Psoas muscle (tissue), 8 donors: ENCODE results near the gene RNLS. TPM values are rescaled to one million over a fixed set of nuclear protein-coding genes. Genes with fewer than 3 reads are reported as not detected.

ENCODE experiments used
- ATAC-seq, 4 donors: fragments of 200-7000 bp; cut with Tn5 transposase; one replicate each; pipeline ENCODE4 v1.9.1; 2020; ENCODE audit warnings: moderate library complexity in 3 of 4, mild to moderate bottlenecking in 2 of 4
- DNase-seq, 2 donors: peaks; one replicate each; pipeline ENCODE4 v3.0.0-alpha.2; 2020
- H3K27ac ChIP-seq: fragments of 200-600 bp; one replicate; pipeline ENCODE4 v1.8.0; 2022
- H3K27me3 ChIP-seq, 3 donors: fragments of 200-600 bp in 1 of 3; one replicate each; pipeline versions ENCODE4 v1.6.1 to v1.8.0; 2013 to 2022; ENCODE audit warnings: low read length in 2 of 3, mild to moderate bottlenecking in 2 of 3, moderate library complexity in 1 of 3; ENCODE audit not compliant: insufficient read depth in 3 of 3
- H3K36me3 ChIP-seq, 2 donors: fragments of 200-600 bp in 1 of 2; one replicate each; pipeline versions ENCODE4 v1.6.1 to v1.8.0; 2013 to 2022; ENCODE audit warnings: low read depth in 1 of 2, mild to moderate bottlenecking in 1 of 2, moderate library complexity in 1 of 2; ENCODE audit not compliant: insufficient read depth in 1 of 2
- H3K4me1 ChIP-seq: fragments of 200-600 bp; one replicate; pipeline ENCODE4 v1.8.0; 2022
- H3K4me3 ChIP-seq: fragments of 200-600 bp; one replicate; pipeline ENCODE4 v1.8.0; 2022; ENCODE audit warnings: mild to moderate bottlenecking
- H3K9me3 ChIP-seq: fragments of 200-600 bp; one replicate; pipeline ENCODE4 v1.8.0; 2022
- WGBS, 3 donors: extraction: QIAGEN DNeasy Blood & Tissue Kit; methylation state at CpG; one replicate each; pipeline versions ENCODE4 v1.1.6 to v1.1.7; 2013; 5-methylcytosine and 5-hydroxymethylcytosine counted together
- intact Hi-C, 2 donors: fragments of 100-400 bp; cut with DNase I; formaldehyde crosslinking; loops; one replicate each; pipeline versions ENCODE4 v1.11.0 to v1.14.2; 2022
- polyA plus RNA-seq, 3 donors: library from polyadenylated mRNA; stranded (reverse); fragments of 200-250 nt; gene quantifications; one replicate each; pipeline ENCODE4 v1.2.3, GENCODE V29; 2013
- total RNA-seq, 4 donors: library from RNA; stranded (reverse); fragmentation: NEBNext Ultra II Directional in 2 of 4; extraction: Animal tissue kit (Norgen Biotek cat#: 25700) in 2 of 4; gene quantifications; one replicate each; pipeline versions ENCODE4 v1.2.1 to v1.2.4, GENCODE V29; 2021 to 2023
- TF ChIP-seq, protein P1 (sequence below): fragments of 200-600 bp; IDR thresholded peaks from one replicate; pipeline ENCODE4 v1.8.0; 2022; ENCODE audit warnings: antibody characterized with exemption
- donor health status: healthy with polysubstance abuse.
- donor health status: DM: no; HTN: no; CAD: no; lungs with moderate emphysema.
- donor health status: Bipolar disorder and iron deficiency.
- donor health status: healthy.
- donor health status: DM: yes; HTN: yes; CAD: no.
- donor health status: DM: no; HTN: no; CAD: no.
- donor health status: DM: no; HTN: no; CAD: no.
- donor health status: DM: yes; HTN: yes; CAD: no.

RNLS gene
- total and polyA plus RNA-seq, 7 donors = 3.0 to 9.2 (median 6.7) TPM

DNA sequence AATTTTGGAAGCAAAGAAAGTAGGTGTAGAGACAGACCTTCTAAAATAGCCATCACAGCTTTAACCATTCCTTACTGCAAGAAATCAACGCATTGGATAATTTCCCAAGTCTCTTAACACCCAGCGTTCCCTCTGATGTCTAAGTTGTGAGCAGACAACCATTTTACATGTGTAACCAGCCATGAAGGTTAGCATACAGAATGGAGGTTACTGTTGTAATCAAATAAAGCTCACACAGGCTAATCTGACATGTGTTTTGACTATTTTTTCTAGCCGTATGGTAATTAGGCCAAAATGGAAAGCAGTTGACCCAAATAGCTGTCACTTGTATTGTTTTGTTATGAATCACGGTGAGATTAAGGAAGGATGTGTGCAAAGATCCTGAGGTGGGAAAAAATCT is 336.4 kb downstream of the RNLS start:
- WGBS, 3 donors = 75 to 78% (median 78%) methylated on average over 4 of the region's 4 CpGs
- peak overlapping the region; percentile 82 for H3K27ac ChIP-seq
- H3K36me3 ChIP-seq = no peaks in the 10 kb centered on the region
- H3K9me3 ChIP-seq = no peaks in the 10 kb centered on the region
- no peak for ATAC-seq
- peaks cover 51% of the 10 kb centered on the region for H3K4me1 ChIP-seq
- DNase-seq = no peak
- TF ChIP-seq, protein P1, sequence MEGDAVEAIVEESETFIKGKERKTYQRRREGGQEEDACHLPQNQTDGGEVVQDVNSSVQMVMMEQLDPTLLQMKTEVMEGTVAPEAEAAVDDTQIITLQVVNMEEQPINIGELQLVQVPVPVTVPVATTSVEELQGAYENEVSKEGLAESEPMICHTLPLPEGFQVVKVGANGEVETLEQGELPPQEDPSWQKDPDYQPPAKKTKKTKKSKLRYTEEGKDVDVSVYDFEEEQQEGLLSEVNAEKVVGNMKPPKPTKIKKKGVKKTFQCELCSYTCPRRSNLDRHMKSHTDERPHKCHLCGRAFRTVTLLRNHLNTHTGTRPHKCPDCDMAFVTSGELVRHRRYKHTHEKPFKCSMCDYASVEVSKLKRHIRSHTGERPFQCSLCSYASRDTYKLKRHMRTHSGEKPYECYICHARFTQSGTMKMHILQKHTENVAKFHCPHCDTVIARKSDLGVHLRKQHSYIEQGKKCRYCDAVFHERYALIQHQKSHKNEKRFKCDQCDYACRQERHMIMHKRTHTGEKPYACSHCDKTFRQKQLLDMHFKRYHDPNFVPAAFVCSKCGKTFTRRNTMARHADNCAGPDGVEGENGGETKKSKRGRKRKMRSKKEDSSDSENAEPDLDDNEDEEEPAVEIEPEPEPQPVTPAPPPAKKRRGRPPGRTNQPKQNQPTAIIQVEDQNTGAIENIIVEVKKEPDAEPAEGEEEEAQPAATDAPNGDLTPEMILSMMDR = no peak
- H3K4me3 ChIP-seq = no peak overlapping the region
- intact Hi-C loops = loop anchor here (5.0 to 10.0 kb wide), 2 partner anchors 382 to 384 kb away; partner anchors contain the start of genes KLLN (in 2 of the 2) and PTEN (in 2 of the 2)
- H3K27me3 ChIP-seq = no peaks in the 10 kb centered on the region

DNA sequence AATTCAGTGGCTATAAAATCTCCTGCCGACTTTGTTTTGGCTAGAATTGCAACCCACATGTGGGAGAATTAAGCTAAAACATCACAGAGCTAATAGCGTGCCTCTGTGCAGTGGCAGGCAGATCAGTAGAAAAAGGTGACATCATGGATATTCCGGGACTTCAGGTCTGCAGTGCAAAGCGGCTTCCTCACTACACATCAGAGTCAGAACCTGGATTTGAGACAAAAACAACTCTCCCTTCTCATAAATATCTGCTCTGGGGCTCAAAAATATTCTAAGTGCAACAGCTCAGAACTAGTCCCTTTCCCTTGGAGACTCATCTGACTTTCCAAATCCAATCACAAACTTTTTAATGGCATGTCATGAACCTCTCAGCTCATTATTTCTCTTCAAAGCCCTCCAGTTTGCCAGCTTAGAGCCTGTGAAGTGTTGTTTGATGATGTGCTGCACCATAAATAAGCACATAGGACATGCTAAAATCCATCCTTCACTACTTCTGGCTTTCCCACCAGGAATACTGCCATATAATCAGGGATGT is 337.1 kb downstream of the RNLS start:
- no peak for DNase-seq

DNA sequence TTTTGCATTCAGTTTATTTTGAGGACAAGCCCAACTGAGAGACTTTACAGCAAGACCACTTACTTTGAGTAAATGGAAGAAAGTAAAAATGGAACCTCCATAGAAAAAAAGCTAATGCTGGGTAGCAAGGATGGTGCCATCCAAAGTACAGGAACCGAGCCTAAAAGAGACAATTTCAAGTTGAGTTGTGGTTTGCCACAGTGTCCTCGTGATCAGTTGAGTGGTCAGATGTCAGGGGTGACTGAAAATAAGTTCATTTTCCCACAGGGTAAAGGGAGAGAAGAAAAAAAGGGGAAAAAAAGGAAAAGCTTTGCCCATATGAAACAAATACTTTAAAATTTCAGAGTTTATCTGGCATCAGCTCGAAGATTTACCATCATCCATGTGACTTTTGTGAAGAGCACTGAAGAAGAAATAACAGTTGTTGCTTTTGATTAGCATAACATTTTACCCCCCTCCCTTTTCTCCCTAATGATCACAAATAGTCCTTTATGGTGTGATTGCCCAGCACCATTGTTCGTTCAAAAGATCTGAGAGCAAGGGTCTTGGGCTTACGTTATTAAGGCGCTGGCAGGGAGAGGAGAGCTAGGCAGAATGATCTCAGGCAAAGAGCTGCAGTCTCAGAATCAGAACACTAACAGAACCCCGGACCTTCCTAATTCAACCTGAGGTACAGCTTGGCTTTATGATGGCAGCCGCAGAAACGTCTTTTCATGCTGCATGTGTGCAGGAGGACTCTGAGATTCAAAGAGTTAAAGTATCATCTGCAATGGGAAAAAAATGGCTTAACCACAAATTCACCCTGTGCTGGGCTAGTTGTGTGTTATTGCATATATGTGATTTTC is 338.1 kb downstream of the RNLS start:
- DNase-seq = no peak
- intact Hi-C loops = loop anchor here (5.0 to 10.0 kb wide), 3 partner anchors 113 to 383 kb away; partner anchors contain the start of genes KLLN (in 2 of the 2) and PTEN (in 2 of the 2)
- H3K4me3 ChIP-seq = peak overlapping the region; percentile 47

More for the DNA sequence above, 337.1 kb downstream of the RNLS start:
- peaks cover 54% of the 10 kb centered on the region for H3K4me1 ChIP-seq
- no peaks in the 10 kb centered on the region for H3K36me3 ChIP-seq
- H3K27ac ChIP-seq = peak overlapping the region; percentile 82
- peak; percentile 65 to 78 (median 75) for ATAC-seq
- H3K4me3 ChIP-seq = peak overlapping the region; percentile 47
- intact Hi-C loops = loop anchor here (5.0 to 10.0 kb wide), 2 partner anchors 381 to 384 kb away; partner anchors contain the start of genes KLLN (in 2 of the 2) and PTEN (in 2 of the 2)
- TF ChIP-seq, protein P1 = no peak
- WGBS, 3 donors = 2 to 7% (median 7%) methylated on average over 4 of the region's 4 CpGs
- no peaks in the 10 kb centered on the region for H3K27me3 ChIP-seq
- H3K9me3 ChIP-seq = no peaks in the 10 kb centered on the region

DNA sequence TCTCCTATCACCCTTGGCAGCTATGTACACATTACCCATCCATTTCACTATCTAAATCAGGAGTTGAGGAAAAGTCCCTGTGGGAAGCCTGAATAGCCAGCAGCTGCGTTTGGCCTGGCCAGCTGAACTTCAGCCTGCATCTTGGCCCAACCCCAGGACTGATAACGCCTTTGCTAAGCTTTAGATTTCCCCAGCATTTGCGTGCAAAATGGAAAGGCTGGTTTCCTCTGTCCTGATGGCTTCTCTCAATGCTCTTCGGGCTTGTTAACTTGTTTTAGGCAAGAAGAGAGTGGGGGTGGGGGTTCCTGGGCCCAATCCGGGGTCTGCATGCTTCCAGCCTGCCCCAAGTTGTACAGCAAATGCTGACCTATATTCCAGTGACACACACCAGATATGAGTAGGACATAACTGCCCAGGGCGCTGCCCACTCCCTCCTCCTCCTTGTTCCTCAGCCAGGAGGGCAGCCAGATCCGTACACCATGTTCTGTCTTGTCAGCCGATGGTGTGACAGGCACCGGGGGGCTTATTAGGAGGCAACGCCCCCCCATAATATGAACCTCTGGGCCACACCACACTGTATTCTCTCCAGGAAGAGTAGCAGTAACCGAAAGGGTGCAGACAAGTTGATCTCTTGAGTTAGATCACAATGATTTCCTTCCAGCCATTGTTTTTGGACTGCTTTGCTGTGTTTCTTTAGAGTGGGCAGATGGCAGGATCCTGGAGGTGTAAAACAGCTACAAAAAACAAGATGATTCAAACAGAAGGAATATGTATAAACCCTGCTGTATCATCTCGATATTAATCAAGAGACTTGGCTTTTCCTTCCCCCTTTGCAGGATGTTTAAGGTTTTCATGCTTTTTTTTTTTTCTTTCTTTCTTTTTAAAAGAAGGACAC is 339.0 kb downstream of the RNLS start:
- 10 to 13% (median 11%) methylated on average over 12 of the region's 12 CpGs for WGBS, 3 donors
- intact Hi-C loops = loop anchor here (5.0 to 10.0 kb wide), 2 partner anchors 112 to 379 kb away; partner anchors contain the start of genes KLLN (in 1 of the 2) and PTEN (in 1 of the 2)
- Histone ChIP-seq H3K36me3 (no peaks in the 10 kb centered on the region), H3K4me3 (peak overlapping the region; percentile 52), H3K27ac (peak overlapping the region; percentile 82), H3K27me3 (no peaks in the 10 kb centered on the region), H3K9me3 (no peaks in the 10 kb centered on the region), H3K4me1 (peaks cover 54% of the 10 kb centered on the region)
- DNase-seq (peak; percentile 57 to 90), ATAC-seq (peak; percentile 92 to 93 (median 92))
- TF ChIP-seq, protein P1 = no peak

More for the DNA sequence above, 338.1 kb downstream of the RNLS start:
- 63 to 84% (median 76%) methylated on average over 9 of the region's 9 CpGs for WGBS, 3 donors
- Histone ChIP-seq H3K4me1 (peaks cover 54% of the 10 kb centered on the region), H3K9me3 (no peaks in the 10 kb centered on the region), H3K27ac (peak overlapping the region; percentile 82), H3K36me3 (no peaks in the 10 kb centered on the region), H3K27me3 (no peaks in the 10 kb centered on the region)
- TF ChIP-seq, protein P1 = no peak
- no peak for ATAC-seq
